GM13977 (cell line): ENCODE measurements around the gene FMOD.

Source experiments
- DNase-seq: peaks from one replicate; pipeline ENCODE4 v3.0.0; 2012; ENCODE audit warnings: low spot score
- in situ Hi-C: fragments of 300-500 bp; cut with MboI; formaldehyde crosslinking; loops from one replicate; pipeline ENCODE4 v1.12.0; 2022; ENCODE audit warnings: low sequenced_read_pairs, low pct_unique_long_range_greater_than_20kb, mixed read lengths, inconsistent platforms; ENCODE audit not compliant: unreplicated experiment
- TF ChIP-seq, protein P1 (sequence below): IDR thresholded peaks from 2 replicates; pipeline ENCODE4 v1.5.1; 2012; ENCODE audit warnings: mild to moderate bottlenecking, control low read depth; ENCODE audit not compliant: insufficient read depth; ENCODE audit errors: extremely low read depth, missing control alignments

The FMOD gene

DNA sequence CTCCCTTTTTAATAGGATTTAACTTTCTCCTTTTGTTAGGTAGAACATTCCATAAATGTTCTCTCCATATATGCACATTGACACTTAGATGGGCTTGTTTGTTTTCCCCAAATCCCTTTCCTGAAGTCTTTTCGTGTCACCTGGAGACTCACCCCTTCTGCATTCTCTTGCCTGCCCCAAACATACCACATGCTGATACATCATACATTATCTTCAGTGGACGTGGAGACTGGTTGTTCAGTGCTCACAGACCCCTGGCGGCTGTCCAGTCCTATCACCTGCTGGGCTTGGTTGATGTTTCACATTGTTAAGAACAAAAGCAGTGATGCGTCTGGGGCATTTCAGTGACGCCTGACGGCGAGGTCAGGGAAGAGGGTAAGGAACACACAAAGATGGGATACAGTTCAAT is 22.2 kb downstream of the FMOD start:
- in situ Hi-C loops = no loop called here
- TF ChIP-seq, protein P1, sequence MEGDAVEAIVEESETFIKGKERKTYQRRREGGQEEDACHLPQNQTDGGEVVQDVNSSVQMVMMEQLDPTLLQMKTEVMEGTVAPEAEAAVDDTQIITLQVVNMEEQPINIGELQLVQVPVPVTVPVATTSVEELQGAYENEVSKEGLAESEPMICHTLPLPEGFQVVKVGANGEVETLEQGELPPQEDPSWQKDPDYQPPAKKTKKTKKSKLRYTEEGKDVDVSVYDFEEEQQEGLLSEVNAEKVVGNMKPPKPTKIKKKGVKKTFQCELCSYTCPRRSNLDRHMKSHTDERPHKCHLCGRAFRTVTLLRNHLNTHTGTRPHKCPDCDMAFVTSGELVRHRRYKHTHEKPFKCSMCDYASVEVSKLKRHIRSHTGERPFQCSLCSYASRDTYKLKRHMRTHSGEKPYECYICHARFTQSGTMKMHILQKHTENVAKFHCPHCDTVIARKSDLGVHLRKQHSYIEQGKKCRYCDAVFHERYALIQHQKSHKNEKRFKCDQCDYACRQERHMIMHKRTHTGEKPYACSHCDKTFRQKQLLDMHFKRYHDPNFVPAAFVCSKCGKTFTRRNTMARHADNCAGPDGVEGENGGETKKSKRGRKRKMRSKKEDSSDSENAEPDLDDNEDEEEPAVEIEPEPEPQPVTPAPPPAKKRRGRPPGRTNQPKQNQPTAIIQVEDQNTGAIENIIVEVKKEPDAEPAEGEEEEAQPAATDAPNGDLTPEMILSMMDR = no peak
- DNase-seq = no peak

GRCh38 chr1:203327684-203328457 is 23.1 kb downstream of the FMOD start:
- in situ Hi-C loops = no loop called here
- TF ChIP-seq, protein P1 = peak; percentile 58
- DNase-seq = peak; percentile 77

DNA sequence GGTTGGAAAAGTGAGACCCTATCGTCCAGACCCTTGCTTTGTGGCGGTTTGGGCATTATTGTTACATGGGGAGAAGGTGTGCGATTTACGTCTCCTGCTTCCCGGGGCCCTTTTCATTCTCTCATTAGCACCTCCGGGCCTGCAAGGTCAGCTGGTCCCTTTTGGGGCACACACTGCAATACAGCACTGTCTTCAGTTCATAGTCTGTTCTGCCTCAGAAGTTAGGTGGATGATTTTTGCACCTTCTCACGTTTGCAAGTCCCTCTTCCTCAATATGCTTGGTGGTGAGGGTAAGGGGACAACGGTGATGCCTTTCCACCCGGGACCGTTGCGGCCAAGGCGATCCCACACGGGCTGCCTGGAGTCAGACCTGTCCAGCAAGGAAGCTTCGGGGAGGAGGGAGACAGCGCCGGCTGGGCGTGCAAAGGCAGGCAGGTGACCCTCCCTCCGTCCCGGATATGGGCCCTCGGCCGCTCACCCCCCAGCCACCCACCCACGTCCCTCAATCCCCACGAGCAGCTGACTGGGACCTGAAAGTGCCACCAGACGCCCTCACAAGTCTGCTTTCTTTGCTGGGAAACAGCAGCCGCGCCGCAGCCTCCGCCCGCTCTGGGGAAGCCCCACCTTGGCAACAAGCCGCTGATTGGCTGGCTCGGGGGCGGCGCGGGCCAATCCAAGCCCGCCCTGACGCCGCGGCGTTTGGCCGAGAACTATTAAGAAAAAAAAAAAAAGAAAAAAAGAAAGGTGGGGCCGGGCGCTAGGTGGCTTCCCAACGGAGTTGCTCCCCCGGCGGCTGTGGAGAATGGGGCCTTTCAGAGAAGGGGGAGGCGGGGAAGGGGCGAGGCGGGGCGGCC is 23.9 kb downstream of the FMOD start:
- in situ Hi-C loops = no loop called here
- TF ChIP-seq, protein P1 = no peak
- DNase-seq = peak; percentile 92

GRCh38 chr1:203325418-203326091 is 25.4 kb downstream of the FMOD start:
- TF ChIP-seq, protein P1 = no peak
- no peak for DNase-seq
- in situ Hi-C loops = no loop called here

GRCh38 chr1:203325026-203325417 is 25.9 kb downstream of the FMOD start:
- TF ChIP-seq, protein P1 = no peak
- DNase-seq = peak; percentile 84
- in situ Hi-C loops = no loop called here

GRCh38 chr1:203324105-203325025 is 26.6 kb downstream of the FMOD start:
- in situ Hi-C loops = no loop called here
- TF ChIP-seq, protein P1 = no peak
- no peak for DNase-seq
